GM10266 (cell line): Measurements from ENCODE around the gene RFPL2.

ENCODE experiments used
- DNase-seq: peaks from one replicate; pipeline ENCODE4 v3.0.0; 2012; ENCODE audit errors: extremely low spot score
- TF ChIP-seq, protein P1 (sequence below): IDR thresholded peaks from 2 replicates; pipeline ENCODE4 v1.5.1; 2012; ENCODE audit warnings: mild to moderate bottlenecking, low read depth; ENCODE audit not compliant: control insufficient read depth, insufficient read depth; ENCODE audit errors: missing control alignments

The RFPL2 gene

DNA sequence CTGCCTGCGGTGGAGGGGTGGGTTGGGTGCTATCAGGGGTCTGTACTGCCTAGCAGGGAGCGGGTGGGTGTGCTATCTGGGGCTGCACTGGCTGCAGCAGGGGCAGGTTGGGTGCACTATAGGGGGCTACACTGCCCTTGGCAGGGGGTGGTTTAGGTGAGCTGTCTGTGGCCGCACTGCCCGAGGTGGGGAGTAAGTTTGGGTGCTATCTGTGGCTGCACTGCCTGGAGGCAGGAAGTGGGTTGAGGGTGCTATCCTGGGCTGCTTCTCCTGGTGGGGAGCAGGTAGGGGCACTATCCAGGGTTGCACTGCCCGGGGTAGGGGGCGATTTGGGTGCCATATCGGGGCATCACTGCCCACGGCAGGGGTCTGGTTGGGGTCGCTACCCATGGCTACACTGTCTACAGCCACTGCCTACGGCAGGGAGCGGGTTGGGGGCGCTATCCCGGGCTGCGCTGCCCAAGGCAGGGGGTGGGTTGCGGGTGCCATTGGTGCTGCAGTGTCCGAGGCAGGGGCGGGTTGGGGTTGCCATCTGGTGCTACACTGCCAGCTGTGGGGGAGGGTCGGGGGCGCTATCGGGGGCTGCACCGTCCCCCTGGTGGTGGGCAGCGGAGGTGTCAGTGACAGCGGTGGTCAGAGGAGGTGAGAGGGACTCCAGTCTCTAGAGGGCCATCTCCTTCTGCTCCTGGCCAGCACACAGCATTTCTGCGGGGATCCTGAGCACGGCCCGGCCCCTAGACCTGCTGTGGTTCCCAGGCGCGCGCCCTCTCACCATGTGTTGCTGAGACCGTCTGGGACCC is 1.3 kb upstream of the RFPL2 start:
- TF ChIP-seq, protein P1, sequence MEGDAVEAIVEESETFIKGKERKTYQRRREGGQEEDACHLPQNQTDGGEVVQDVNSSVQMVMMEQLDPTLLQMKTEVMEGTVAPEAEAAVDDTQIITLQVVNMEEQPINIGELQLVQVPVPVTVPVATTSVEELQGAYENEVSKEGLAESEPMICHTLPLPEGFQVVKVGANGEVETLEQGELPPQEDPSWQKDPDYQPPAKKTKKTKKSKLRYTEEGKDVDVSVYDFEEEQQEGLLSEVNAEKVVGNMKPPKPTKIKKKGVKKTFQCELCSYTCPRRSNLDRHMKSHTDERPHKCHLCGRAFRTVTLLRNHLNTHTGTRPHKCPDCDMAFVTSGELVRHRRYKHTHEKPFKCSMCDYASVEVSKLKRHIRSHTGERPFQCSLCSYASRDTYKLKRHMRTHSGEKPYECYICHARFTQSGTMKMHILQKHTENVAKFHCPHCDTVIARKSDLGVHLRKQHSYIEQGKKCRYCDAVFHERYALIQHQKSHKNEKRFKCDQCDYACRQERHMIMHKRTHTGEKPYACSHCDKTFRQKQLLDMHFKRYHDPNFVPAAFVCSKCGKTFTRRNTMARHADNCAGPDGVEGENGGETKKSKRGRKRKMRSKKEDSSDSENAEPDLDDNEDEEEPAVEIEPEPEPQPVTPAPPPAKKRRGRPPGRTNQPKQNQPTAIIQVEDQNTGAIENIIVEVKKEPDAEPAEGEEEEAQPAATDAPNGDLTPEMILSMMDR = no peak
- DNase-seq = no peak

DNA sequence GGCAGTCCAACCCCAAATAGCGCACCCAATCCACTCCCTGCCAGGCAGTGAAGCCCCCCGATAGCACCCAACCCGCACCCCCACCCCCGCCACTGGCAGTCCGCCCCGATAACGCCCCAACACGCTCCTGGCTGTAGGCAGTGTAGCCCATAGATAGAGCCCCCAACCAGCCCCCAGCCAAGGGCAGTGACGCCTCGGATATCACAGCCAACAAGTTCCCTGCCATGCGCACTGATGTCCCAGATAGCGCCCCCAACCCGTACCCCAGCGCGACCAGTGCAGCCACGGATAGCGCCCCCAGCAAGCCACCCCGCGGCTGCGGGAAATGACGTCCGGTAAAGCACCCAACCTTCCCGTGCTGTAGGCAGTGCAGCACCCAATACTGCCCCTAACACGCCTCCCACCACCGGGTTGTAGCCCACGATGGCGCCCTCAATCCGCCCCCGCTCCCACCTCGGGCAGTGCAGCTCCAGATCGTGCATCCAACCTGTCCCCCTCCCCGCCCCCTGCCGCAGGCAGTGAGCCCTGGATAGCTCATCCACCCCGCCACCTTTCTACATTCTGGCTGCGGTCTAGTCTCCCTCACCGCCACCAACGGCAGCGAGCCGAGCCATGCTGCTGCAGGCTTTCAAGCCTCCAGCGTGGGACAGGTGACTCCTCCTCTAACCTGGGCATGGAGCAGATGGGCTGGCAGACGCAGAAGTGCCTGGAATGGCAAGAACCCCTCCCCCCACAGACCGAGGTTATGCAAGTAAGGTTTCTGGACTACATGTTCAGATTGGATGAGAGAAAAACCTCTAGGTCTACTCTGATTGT is 625 bp downstream of the RFPL2 start:
- no peak for DNase-seq
- TF ChIP-seq, protein P1 = no peak

DNA sequence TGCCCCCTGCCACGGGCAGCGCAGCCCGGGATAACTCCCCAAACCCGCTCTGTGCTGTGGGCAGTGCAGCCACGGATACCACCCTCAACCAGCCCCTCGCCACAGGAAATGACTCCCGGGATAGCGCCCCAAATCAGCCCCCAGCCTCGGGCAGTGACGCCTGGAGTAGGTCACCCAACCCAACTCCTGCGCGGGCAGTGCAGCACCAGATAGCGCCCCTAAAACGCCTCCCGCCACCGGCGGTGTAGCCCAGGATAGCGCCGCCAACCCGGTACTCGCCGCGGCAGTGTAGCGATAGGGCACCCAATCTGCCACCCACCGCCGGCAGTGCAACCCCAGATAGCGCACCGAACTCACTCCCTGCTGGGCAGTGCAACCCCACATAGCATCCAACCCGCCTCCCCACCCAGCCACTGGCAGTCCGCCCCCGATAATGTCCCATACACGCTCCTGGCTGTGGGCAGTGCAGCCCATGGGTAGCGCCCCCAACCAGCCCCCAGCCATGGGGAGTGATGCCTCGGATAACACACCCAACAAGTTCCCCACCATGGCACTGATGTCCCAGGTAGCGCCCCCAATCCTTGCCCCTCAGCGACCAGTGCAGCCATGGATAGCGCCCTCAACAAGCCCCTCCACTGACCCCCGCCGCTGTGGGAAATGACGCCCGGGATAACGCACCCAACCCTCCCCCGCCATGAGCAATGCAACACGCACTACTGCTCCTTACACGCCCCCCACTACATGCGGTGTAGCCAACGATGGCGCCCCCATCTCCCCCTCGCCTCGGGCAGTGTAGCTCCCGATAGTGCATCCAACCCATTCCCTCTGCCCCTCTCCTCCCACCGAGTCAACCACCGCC is 1.5 kb downstream of the RFPL2 start:
- TF ChIP-seq, protein P1 = no peak
- no peak for DNase-seq

DNA sequence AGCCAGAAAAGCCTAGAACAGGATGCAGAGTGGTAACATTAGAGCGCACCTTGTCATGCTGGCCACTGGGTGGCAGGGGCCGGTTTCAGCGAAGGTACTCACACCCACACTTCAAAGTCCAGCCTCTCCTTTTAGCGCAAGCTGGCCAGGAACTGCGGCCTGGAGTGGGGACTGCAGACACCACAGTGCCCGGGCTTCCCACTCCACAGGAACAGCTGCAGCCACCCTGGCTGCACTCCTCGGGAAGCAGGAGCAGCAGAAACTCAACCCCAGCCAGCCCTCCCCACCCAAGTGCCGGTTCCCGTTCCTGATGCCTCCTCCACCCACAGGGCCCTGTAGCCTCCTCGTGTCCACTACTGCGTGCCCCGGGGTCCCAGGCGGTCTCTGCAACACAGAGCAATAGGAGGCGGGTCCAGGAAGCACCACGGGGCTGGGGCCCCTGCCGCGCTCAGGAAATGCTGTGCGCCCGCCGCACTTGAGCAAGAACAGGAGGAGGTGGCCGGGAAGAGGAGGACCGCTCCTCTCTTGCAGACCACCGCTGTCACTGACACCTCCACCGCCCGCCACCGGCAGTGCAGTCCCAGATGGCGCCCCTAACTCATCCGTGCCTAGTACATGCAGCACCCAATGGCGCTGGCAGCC is 2.2 kb downstream of the RFPL2 start:
- DNase-seq = no peak
- TF ChIP-seq, protein P1 = peak; percentile 34

DNA sequence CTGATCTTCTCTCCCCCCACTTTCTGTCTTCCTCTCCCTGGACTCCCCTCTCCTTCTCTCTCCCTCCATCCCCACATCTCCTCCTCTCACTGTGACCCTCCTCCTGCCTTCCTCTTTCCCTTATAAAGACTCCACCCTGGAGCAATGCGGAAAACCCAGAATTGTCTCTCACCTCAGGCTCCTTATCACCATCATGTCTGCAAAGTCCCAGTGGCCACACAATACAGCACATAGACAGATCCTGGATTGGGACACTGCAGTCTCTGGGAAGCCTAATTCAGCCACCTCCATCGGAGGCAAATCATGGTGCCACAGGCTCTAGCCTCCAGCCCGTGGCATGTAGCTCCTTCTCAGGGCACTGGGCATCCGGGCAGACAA is 2.7 kb downstream of the RFPL2 start:
- TF ChIP-seq, protein P1 = no peak
- DNase-seq = no peak

DNA sequence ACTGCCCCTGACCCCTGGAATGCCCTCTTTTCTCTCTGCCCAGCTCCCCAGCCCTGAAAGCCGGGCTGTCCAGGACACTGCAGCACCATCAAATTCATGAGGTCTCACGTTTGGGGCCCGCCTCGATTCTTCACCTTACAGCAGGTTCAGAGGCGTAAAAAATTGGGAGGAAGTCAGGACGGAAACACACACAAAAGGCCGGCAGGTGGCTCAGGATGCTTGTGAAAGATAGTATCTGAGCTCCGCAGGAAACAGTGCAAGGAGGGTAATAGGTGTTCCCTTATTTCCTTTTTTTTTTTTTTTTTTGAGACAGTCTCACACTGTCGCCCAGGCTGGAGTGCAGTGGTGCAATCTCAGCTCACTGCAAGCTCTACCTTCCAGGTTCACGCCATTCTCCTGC is 4.1 kb downstream of the RFPL2 start:
- TF ChIP-seq, protein P1 = no peak

More for the DNA sequence above, 4.1 kb downstream of the RFPL2 start:
- DNase-seq = no peak
